MCF 10A (cell line): ENCODE results near the gene PRPS1. TPM values are rescaled to one million over a fixed set of nuclear protein-coding genes. Genes with fewer than 3 reads are reported as not detected.

ENCODE experiments used
- BruUV-seq: library from RNA; stranded (reverse); fragments of 400-500 nt; replicated peaks from 2 replicates; lab custom pipeline; 2021; lab: Mats Ljungman, UMichigan
- CTCF ChIA-PET: fragments of 300-600 bp; sonication (Branson Sonifier 250); formaldehyde crosslinking; extraction: SDS; loops from one replicate; lab custom pipeline; 2021; ENCODE audit warnings: antibody characterized with exemption, inconsistent platforms; lab: Yijun Ruan, JAX
- POLR2A ChIA-PET: fragments of 300-600, 350-650 bp; sonication (Branson Sonifier 250); formaldehyde crosslinking; extraction: SDS; loops from one replicate; lab custom pipeline; 2020; ENCODE audit warnings: antibody characterized with exemption, inconsistent platforms; lab: Yijun Ruan, JAX
- DNase-seq: peaks from one replicate; pipeline ENCODE4 v3.0.0-alpha.2; 2018; ENCODE audit not compliant: unreplicated experiment
- H3K27ac Mint-ChIP-seq: one replicate; pipeline ENCODE4 v1.8.0; 2022; ENCODE audit warnings: mild to moderate bottlenecking, low read depth, mixed read lengths; ENCODE audit not compliant: unreplicated experiment
- H3K27me3 Mint-ChIP-seq: one replicate; pipeline ENCODE4 v1.8.0; 2022; ENCODE audit warnings: mixed read lengths; ENCODE audit not compliant: insufficient read depth, unreplicated experiment
- H3K36me3 Mint-ChIP-seq: one replicate; pipeline ENCODE4 v1.8.0; 2022; ENCODE audit warnings: mild to moderate bottlenecking, moderate library complexity, mixed read lengths; ENCODE audit not compliant: insufficient read depth, unreplicated experiment
- H3K4me1 Mint-ChIP-seq: one replicate; pipeline ENCODE4 v1.8.0; 2022; ENCODE audit warnings: mixed read lengths; ENCODE audit not compliant: insufficient read depth, unreplicated experiment
- H3K4me3 Mint-ChIP-seq: one replicate; pipeline ENCODE4 v1.8.0; 2022; ENCODE audit warnings: mild to moderate bottlenecking, moderate library complexity, mixed read lengths; ENCODE audit not compliant: unreplicated experiment
- H3K9me3 Mint-ChIP-seq: one replicate; pipeline ENCODE4 v1.8.0; 2022; ENCODE audit warnings: mixed read lengths; ENCODE audit not compliant: unreplicated experiment
- intact Hi-C: fragments of 100-400 bp; cut with micrococcal nuclease; formaldehyde crosslinking; loops from 2 replicates; pipeline ENCODE4 v1.14.1; 2022
- total RNA-seq: library from RNA; stranded (reverse); gene quantifications from 2 replicates; pipeline ENCODE4 v1.2.3, GENCODE V29; 2022
- TF ChIP-seq, protein P1 (sequence below): fragments of 200-600 bp; IDR thresholded peaks from one replicate; pipeline ENCODE4 v1.8.0; 2022; ENCODE audit warnings: antibody characterized with exemption, mild to moderate bottlenecking; ENCODE audit not compliant: unreplicated experiment

PRPS1 gene
- total RNA-seq, 1 experiment from 2014 or later: 27.9 TPM

DNA sequence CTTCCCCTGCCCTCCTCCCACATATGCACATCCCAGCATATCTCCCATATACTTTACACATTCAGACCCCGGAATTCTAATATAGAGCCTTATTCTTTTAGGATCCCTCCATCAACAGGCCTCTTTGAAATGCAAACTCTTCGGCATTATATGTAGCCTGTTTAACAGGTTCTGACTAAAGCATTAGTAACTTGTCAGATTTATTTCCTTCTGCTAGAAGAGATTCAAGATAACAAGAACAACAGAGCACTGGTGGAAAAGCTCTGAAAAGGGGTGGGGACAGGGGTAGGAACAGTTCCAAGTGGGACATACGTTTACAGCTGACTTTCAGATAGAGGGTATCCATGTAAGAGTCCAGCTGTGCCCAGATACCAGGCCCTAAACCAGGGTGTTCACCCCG, 31.7 kb upstream of the PRPS1 start:
- TF ChIP-seq, protein P1, sequence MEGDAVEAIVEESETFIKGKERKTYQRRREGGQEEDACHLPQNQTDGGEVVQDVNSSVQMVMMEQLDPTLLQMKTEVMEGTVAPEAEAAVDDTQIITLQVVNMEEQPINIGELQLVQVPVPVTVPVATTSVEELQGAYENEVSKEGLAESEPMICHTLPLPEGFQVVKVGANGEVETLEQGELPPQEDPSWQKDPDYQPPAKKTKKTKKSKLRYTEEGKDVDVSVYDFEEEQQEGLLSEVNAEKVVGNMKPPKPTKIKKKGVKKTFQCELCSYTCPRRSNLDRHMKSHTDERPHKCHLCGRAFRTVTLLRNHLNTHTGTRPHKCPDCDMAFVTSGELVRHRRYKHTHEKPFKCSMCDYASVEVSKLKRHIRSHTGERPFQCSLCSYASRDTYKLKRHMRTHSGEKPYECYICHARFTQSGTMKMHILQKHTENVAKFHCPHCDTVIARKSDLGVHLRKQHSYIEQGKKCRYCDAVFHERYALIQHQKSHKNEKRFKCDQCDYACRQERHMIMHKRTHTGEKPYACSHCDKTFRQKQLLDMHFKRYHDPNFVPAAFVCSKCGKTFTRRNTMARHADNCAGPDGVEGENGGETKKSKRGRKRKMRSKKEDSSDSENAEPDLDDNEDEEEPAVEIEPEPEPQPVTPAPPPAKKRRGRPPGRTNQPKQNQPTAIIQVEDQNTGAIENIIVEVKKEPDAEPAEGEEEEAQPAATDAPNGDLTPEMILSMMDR: no peak
- H3K27me3 Mint-ChIP-seq: peaks cover 37% of the 10 kb centered on the region
- H3K27ac Mint-ChIP-seq: no peak overlapping the region
- H3K4me1 Mint-ChIP-seq: no peaks in the 10 kb centered on the region
- intact Hi-C loops: no loop called here
- BruUV-seq: no TSS peak
- no peak overlapping the region for H3K4me3 Mint-ChIP-seq
- no peak for DNase-seq
- ChIA-PET CTCF (interaction anchor here (0.6 to 0.8 kb wide), 2 partner anchors 18 to 79 kb away, joined by 3 to 4 read pairs; no protein-coding TSS in a partner anchor), POLR2A (no interaction called here)
- no peaks in the 10 kb centered on the region for H3K36me3 Mint-ChIP-seq
- no peaks in the 10 kb centered on the region for H3K9me3 Mint-ChIP-seq

DNA sequence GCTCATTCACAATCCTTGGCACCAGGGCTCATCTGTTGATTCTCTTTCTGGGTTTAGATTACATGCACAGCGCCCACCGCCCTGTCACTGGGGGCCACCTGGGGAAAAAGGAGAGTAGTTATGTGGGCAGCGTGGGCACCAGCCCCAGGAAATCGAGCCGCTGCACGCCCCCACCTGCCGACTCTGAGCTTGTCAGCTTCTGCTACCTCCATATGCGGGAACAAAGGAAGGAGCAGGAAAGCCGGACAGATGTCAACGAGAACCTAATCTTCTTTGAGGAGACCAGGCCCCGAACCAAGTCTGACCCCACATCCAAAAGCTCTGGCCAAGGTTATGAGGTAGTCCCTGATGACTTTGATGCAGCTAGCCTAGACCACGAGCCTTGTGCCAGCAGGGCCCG, 31.0 kb upstream of the PRPS1 start:
- peaks cover 32% of the 10 kb centered on the region for H3K27me3 Mint-ChIP-seq
- H3K9me3 Mint-ChIP-seq: no peaks in the 10 kb centered on the region
- no peak overlapping the region for H3K27ac Mint-ChIP-seq
- H3K36me3 Mint-ChIP-seq: no peaks in the 10 kb centered on the region
- CTCF ChIA-PET: interaction anchor here (0.6 kb wide), 1 partner anchor 80 kb away, joined by 3 read pairs; no protein-coding TSS in a partner anchor
- DNase-seq: no peak
- TF ChIP-seq, protein P1: no peak
- POLR2A ChIA-PET: no interaction called here
- no peak overlapping the region for H3K4me3 Mint-ChIP-seq
- intact Hi-C loops: no loop called here
- no TSS peak for BruUV-seq
- no peaks in the 10 kb centered on the region for H3K4me1 Mint-ChIP-seq

DNA sequence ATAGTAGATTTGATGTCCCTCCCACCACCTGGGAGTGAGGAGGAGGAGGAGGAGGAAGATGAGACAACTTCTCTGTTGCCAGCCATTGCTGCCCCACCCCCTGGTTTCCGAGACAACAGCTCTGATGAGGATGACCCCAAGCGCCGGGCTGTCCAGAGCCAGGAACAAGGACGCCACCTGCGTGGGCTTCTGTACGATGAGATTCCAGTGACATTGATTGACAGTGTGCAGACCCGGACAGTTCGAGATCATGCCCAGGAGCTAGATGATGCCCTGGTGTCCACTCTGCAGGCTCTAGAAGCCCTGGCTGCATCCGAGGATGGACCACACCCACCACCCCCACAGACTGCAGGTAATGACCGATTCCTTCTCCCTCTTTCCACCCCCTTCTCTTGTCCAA, 30.5 kb upstream of the PRPS1 start:
- Mint-ChIP-seq H3K9me3 (no peaks in the 10 kb centered on the region), H3K4me3 (no peak overlapping the region), H3K36me3 (no peaks in the 10 kb centered on the region), H3K27me3 (peaks cover 32% of the 10 kb centered on the region), H3K4me1 (no peaks in the 10 kb centered on the region), H3K27ac (no peak overlapping the region)
- intact Hi-C loops: no loop called here
- TF ChIP-seq, protein P1: no peak
- CTCF ChIA-PET: no interaction called here
- no peak for DNase-seq
- no TSS peak for BruUV-seq
- POLR2A ChIA-PET: no interaction called here

DNA sequence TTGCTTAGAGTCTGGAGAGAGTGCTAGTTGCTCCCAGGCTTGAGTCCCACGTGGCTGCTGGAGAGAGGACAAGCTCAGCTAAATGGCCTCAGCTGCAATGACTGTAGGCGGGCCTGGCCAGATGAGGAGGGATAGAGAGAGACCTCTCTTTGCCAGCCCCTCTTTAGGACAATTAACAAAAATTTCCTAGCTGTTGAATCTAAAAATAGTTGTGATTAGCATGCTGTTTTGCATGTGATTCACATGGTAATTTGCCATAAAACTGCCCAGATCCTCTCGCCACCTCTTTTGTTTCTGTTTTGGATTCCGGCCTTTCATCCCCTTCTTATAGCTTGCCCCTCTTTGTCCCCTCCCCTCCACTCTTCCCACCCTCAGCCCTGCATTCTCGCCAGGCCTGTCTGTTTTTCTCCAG, 28.9 kb upstream of the PRPS1 start:
- Mint-ChIP-seq H3K4me3 (no peak overlapping the region), H3K36me3 (no peaks in the 10 kb centered on the region), H3K4me1 (no peaks in the 10 kb centered on the region), H3K27me3 (peaks cover 48% of the 10 kb centered on the region), H3K27ac (no peak overlapping the region), H3K9me3 (no peaks in the 10 kb centered on the region)
- no peak for DNase-seq
- POLR2A ChIA-PET: no interaction called here
- no TSS peak for BruUV-seq
- CTCF ChIA-PET: no interaction called here
- TF ChIP-seq, protein P1: no peak
- intact Hi-C loops: no loop called here
